ENCODE results near the gene LRP8.

Gene LRP8

GRCh38 chr1:53321366-53321765 lies 6.5 kb downstream of the LRP8 start:
- no peak for DNase-seq

GRCh38 chr1:53320646-53321045 lies 7.2 kb downstream of the LRP8 start:
- no peak for DNase-seq

GRCh38 chr1:53319296-53320101 lies 8.4 kb downstream of the LRP8 start:
- no peak for DNase-seq

- DNase-seq = no peak
Observed at GRCh38 chr1:53317646-53318539, 10.0 kb downstream of the LRP8 start.

- DNase-seq = no peak
Observed at GRCh38 chr1:53316766-53317581, 10.9 kb downstream of the LRP8 start.

- no peak for DNase-seq
Observed at GRCh38 chr1:53316424-53316765, 11.5 kb downstream of the LRP8 start.

GRCh38 chr1:53315456-53316423 lies 12.1 kb downstream of the LRP8 start:
- DNase-seq = peak; percentile 38

GRCh38 chr1:53315046-53315445 lies 12.8 kb downstream of the LRP8 start:
- DNase-seq = no peak

- DNase-seq = no peak
Observed at GRCh38 chr1:53314606-53315005, 13.3 kb downstream of the LRP8 start.

GRCh38 chr1:53314096-53314495 lies 13.8 kb downstream of the LRP8 start:
- no peak for DNase-seq

GRCh38 chr1:53313556-53313955 lies 14.3 kb downstream of the LRP8 start:
- DNase-seq = no peak

GRCh38 chr1:53311702-53312305 lies 16.1 kb downstream of the LRP8 start:
- no peak for DNase-seq

GRCh38 chr1:53310847-53311681 lies 16.8 kb downstream of the LRP8 start:
- no peak for DNase-seq

GRCh38 chr1:53309802-53310201 lies 18.1 kb downstream of the LRP8 start:
- no peak for DNase-seq

- no peak for DNase-seq
Observed at GRCh38 chr1:53308506-53308905, 19.4 kb downstream of the LRP8 start.

- no peak for DNase-seq
Observed at GRCh38 chr1:53307037-53307436, 20.8 kb downstream of the LRP8 start.

GRCh38 chr1:53306168-53306567 lies 21.7 kb downstream of the LRP8 start:
- no peak for DNase-seq

GRCh38 chr1:53305650-53306049 lies 22.2 kb downstream of the LRP8 start:
- DNase-seq = no peak

- no peak for DNase-seq
Observed at GRCh38 chr1:53304527-53304926, 23.3 kb downstream of the LRP8 start.

- DNase-seq = no peak
Observed at GRCh38 chr1:53303726-53304515, 23.9 kb downstream of the LRP8 start.

Data from DMS53 (cell line).